Midbrain (tissue), 1 donor: Measurements from ENCODE around the gene EIF2S3.
"Not testable (repeated sequence)": the region's sequence is repeated elsewhere in the genome, so short reads cannot be mapped to it uniquely, and the experiment has no call there.

Source experiments
- DNase-seq: peaks from one replicate; lab custom pipeline; 2025; lab: John Stamatoyannopoulos, UW

EIF2S3 gene

GRCh38 chrX:24054182-24055042, at the start of gene EIF2S3:
Gene EIF2S3, plus strand, starts transcription at chrX:24054956. Its CDS starts 13 bp downstream, at chrX:24054969.
- DNase-seq, result peak; percentile 93

- DNase-seq, result no peak
Observed at GRCh38 chrX:24005028-24005427, 49.7 kb upstream of the EIF2S3 start.

- DNase-seq, result no peak
Observed at GRCh38 chrX:24005867-24006266, 48.9 kb upstream of the EIF2S3 start.

GRCh38 chrX:24012266-24012665, 42.5 kb upstream of the EIF2S3 start:
- no peak for DNase-seq

- no peak for DNase-seq
Observed at GRCh38 chrX:24014388-24015018, 40.3 kb upstream of the EIF2S3 start.

- DNase-seq, result no peak
Observed at GRCh38 chrX:24017674-24018073, 37.1 kb upstream of the EIF2S3 start.

- no peak for DNase-seq
Observed at GRCh38 chrX:24018809-24019208, 35.9 kb upstream of the EIF2S3 start.

- DNase-seq, result no peak
Observed at GRCh38 chrX:24019448-24019847, 35.3 kb upstream of the EIF2S3 start.

GRCh38 chrX:24020306-24020876, 34.4 kb upstream of the EIF2S3 start:
- DNase-seq, result no peak

GRCh38 chrX:24023544-24023943, 31.2 kb upstream of the EIF2S3 start:
- DNase-seq, result no peak

- DNase-seq, result no peak
Observed at GRCh38 chrX:24023972-24024669, 30.6 kb upstream of the EIF2S3 start.

- DNase-seq, result peak; percentile 89
Observed at GRCh38 chrX:24024819-24025740, 29.7 kb upstream of the EIF2S3 start.

- DNase-seq, result no peak
Observed at GRCh38 chrX:24025741-24026403, 28.9 kb upstream of the EIF2S3 start.

GRCh38 chrX:24026432-24026831, 28.3 kb upstream of the EIF2S3 start:
- DNase-seq, result no peak

- DNase-seq, result no peak
Observed at GRCh38 chrX:24027086-24027485, 27.7 kb upstream of the EIF2S3 start, which contains the start of gene KLHL15. Gene KLHL15, minus strand, starts transcription at chrX:24027186. Its CDS starts 20,493 bp downstream, at chrX:24006693.

- DNase-seq, result no peak
Observed at GRCh38 chrX:24027985-24028384, 26.8 kb upstream of the EIF2S3 start.

GRCh38 chrX:24030597-24030996, 24.2 kb upstream of the EIF2S3 start:
- no peak for DNase-seq

GRCh38 chrX:24034485-24034884, 20.3 kb upstream of the EIF2S3 start:
- no peak for DNase-seq

- DNase-seq, result no peak
Observed at GRCh38 chrX:24037729-24038128, 17.0 kb upstream of the EIF2S3 start.

- not testable (repeated sequence) for DNase-seq
Observed at GRCh38 chrX:24046060-24046459, 8.7 kb upstream of the EIF2S3 start.

- not testable (repeated sequence) for DNase-seq
Observed at GRCh38 chrX:24049643-24050042, 5.1 kb upstream of the EIF2S3 start.
